Lower lobe of right lung (tissue), 2 donors: ENCODE measurements around the gene CORIN. TPM values are rescaled to one million over a fixed set of nuclear protein-coding genes. Genes with fewer than 3 reads are reported as not detected.

Experiments
- ATAC-seq, 2 donors: fragments of 200-7000 bp; cut with Tn5 transposase; one replicate each; pipeline ENCODE4 v1.9.1; 2020 to 2022; ENCODE audit warnings: mild to moderate bottlenecking in 2 of 2, moderate library complexity in 2 of 2
- DNase-seq: peaks from one replicate; pipeline ENCODE4 v3.0.0-alpha.2; 2020
- H3K27ac ChIP-seq: fragments of 200-600 bp; one replicate; pipeline ENCODE4 v1.8.0; 2022
- H3K27me3 ChIP-seq: fragments of 200-600 bp; one replicate; pipeline ENCODE4 v1.8.0; 2022; ENCODE audit warnings: low read depth
- H3K36me3 ChIP-seq: fragments of 200-600 bp; one replicate; pipeline ENCODE4 v1.8.0; 2022; ENCODE audit warnings: mild to moderate bottlenecking
- H3K4me1 ChIP-seq: fragments of 200-600 bp; one replicate; pipeline ENCODE4 v1.8.0; 2022
- H3K4me3 ChIP-seq: fragments of 200-600 bp; one replicate; pipeline ENCODE4 v1.8.0; 2022; ENCODE audit warnings: mild to moderate bottlenecking
- H3K9me3 ChIP-seq: fragments of 200-600 bp; one replicate; pipeline ENCODE4 v1.8.0; 2022
- intact Hi-C: fragments of 100-400 bp; cut with DNase I; formaldehyde crosslinking; loops from one replicate; pipeline ENCODE4 v1.11.0; 2022
- total RNA-seq: library from RNA; stranded (reverse); fragmentation: NEBNext Ultra II Directional; extraction: Animal tissue kit (Norgen Biotek cat#: 25700); gene quantifications from one replicate; pipeline ENCODE4 v1.2.1, GENCODE V29; 2021
- TF ChIP-seq, protein P1 (sequence below): fragments of 200-600 bp; IDR thresholded peaks from one replicate; pipeline ENCODE4 v1.8.0; 2022; ENCODE audit warnings: antibody characterized with exemption, mild to moderate bottlenecking
- donor health status: DM: no; HTN: yes; CAD: no; lungs with severe emphysema.

Gene CORIN
- total RNA-seq, 1 donor from 2014 or later = 3.9 TPM

DNA sequence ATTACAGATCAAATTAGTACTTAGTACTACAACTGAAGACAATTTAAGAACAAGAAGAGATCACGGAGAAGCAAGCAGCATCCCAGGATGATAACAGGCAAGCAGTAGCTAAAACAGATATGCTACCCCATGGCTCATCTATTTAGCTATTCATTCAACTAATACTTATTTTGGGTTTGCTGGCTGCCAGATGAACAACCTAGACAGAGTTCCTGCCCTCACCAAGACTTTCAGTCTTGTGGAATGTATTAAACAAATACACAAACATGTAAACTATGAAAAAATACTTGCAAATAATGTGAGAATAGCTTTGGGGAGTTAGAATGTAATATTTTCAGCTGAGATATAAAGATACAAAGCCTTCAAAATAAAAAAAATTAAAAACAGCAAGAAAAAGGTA lies 2.4 kb upstream of the CORIN start:
- DNase-seq (no peak), ATAC-seq (no peak)
- TF ChIP-seq, protein P1, sequence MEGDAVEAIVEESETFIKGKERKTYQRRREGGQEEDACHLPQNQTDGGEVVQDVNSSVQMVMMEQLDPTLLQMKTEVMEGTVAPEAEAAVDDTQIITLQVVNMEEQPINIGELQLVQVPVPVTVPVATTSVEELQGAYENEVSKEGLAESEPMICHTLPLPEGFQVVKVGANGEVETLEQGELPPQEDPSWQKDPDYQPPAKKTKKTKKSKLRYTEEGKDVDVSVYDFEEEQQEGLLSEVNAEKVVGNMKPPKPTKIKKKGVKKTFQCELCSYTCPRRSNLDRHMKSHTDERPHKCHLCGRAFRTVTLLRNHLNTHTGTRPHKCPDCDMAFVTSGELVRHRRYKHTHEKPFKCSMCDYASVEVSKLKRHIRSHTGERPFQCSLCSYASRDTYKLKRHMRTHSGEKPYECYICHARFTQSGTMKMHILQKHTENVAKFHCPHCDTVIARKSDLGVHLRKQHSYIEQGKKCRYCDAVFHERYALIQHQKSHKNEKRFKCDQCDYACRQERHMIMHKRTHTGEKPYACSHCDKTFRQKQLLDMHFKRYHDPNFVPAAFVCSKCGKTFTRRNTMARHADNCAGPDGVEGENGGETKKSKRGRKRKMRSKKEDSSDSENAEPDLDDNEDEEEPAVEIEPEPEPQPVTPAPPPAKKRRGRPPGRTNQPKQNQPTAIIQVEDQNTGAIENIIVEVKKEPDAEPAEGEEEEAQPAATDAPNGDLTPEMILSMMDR = no peak
- intact Hi-C loops = no loop called here
- Histone ChIP-seq H3K36me3 (peaks cover 10% of the 10 kb centered on the region), H3K27me3 (peaks cover 5% of the 10 kb centered on the region), H3K4me3 (no peak overlapping the region), H3K4me1 (peaks cover 30% of the 10 kb centered on the region), H3K27ac (no peak overlapping the region), H3K9me3 (no peaks in the 10 kb centered on the region)

DNA sequence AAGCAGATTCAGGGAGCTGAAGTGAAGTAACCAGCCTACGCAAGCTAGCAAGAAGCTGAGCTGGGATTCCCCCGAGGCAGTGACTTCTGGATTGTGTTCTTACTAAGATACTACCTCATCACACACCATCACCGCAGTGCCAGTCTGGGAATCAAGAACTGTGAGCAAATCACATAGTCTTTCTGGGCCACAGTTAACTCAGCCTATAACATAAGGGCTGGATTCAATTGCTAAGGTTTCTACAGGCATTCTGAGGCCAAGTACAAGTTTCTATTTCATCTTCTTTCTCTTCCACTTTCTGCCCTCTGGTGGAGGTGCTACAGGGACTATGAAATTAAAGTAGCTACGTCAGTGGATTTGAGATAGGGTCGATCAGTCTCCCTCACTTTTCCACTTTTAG lies 1.4 kb upstream of the CORIN start:
- peaks cover 30% of the 10 kb centered on the region for H3K4me1 ChIP-seq
- no peaks in the 10 kb centered on the region for H3K9me3 ChIP-seq
- DNase-seq = no peak
- no peak overlapping the region for H3K4me3 ChIP-seq
- no peak for ATAC-seq
- intact Hi-C loops = loop anchor here (10.0 kb wide), 1 partner anchor 154 kb away; no protein-coding TSS in a partner anchor
- TF ChIP-seq, protein P1 = peak; percentile 24
- peaks cover 5% of the 10 kb centered on the region for H3K27me3 ChIP-seq
- no peak overlapping the region for H3K27ac ChIP-seq
- H3K36me3 ChIP-seq = peaks cover 7% of the 10 kb centered on the region

DNA sequence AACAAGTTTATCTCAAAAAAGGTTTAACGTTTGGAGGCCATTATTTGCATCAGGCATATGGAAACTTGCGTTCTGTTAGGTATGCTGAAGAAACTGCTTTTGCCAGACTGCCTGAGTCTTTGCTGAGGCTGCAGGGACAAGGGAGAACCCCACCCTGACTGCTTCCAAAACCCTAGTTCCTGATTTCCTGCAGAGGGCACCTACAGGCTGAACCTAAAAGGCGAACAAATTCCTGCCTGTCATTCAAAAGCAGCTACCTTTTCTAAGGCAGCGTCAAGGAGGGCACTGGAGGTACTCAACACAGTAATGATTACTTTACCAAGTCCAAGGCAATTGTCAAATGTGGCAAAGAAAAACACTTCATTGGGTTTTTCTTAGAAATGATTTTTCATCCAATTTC lies 578 bp upstream of the CORIN start:
- H3K27ac ChIP-seq = no peak overlapping the region
- peaks cover 30% of the 10 kb centered on the region for H3K4me1 ChIP-seq
- H3K9me3 ChIP-seq = no peaks in the 10 kb centered on the region
- no peak overlapping the region for H3K4me3 ChIP-seq
- ATAC-seq (no peak), DNase-seq (no peak)
- TF ChIP-seq, protein P1 = no peak
- no peaks in the 10 kb centered on the region for H3K36me3 ChIP-seq
- intact Hi-C loops = loop anchor here (10.0 kb wide), 1 partner anchor 154 kb away; no protein-coding TSS in a partner anchor
- H3K27me3 ChIP-seq = peaks cover 5% of the 10 kb centered on the region

DNA sequence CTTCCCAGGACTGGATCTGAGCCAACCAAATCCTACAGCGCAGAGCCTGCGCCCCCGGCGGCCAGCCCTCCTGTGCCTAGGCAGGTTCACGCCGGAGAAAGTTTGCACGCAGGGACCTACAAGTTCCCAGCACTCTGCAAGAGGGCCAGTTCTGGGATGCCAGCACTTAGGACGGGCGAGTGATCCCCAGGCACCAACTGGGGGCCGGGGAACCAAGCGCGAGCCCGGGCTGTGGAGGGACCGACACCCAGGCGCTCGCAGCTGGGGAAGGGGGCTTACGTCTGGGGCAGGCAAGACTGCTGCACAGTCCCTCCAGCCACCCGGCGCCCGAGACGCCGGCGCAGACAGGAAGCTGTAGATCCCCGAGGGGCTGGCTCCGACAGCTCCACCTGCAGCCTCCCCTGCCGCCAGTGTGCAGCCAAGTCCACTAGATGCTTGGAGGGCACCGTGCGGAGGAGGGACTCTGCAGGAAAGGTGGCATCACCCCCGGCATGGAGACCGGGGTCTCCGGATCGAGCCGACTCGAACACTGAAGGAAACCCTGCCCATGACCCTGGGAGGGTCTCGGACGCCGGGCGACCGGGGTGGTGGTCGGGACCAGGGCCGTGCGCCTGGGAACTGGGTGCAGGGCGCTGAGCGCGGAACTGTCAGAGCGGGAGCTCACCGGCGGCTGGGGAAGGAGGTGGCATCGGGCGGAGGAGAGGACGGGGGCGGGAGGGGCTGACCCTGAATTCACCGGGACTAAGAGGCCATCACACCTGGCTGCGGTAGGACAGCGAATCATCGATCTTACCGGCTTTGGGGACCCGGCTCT lies 566 bp downstream of the CORIN start:
- intact Hi-C loops = loop anchor here (10.0 kb wide), 1 partner anchor 152 kb away; no protein-coding TSS in a partner anchor

DNA sequence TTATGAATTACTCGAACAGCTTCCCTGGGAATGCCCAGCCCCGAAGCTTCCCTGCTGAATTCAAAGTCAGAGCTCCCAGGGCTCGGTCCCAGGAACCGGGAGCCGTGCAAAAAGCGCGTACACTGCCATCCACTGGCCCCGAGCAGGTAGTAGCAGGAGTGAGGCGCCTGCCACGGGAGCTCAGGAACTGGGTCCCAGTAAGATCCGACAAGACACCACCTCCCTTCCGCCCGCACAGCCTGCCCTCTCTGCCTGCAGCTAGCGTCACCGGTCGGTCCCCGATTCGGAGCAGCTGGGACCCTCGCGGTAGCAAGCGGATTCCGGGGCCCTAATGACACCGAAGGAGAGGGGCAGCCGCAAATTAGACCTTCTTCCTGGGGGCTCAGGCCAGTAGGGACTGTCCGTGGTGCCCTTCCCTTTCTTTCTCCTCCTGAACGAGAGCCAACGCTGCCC lies 1.2 kb downstream of the CORIN start:
- no peaks in the 10 kb centered on the region for H3K36me3 ChIP-seq
- DNase-seq (peak; percentile 85), ATAC-seq (peak; percentile 95 to 97)
- peaks cover 30% of the 10 kb centered on the region for H3K4me1 ChIP-seq
- H3K4me3 ChIP-seq = peak overlapping the region; percentile 61
- intact Hi-C loops = loop anchor here (10.0 kb wide), 1 partner anchor 152 kb away; no protein-coding TSS in a partner anchor
- peaks cover 5% of the 10 kb centered on the region for H3K27me3 ChIP-seq
- TF ChIP-seq, protein P1 = peak; percentile 71
- H3K9me3 ChIP-seq = no peaks in the 10 kb centered on the region
- H3K27ac ChIP-seq = no peak overlapping the region

More for the DNA sequence above, 566 bp downstream of the CORIN start:
- peaks cover 5% of the 10 kb centered on the region for H3K27me3 ChIP-seq
- H3K9me3 ChIP-seq = no peaks in the 10 kb centered on the region
- TF ChIP-seq, protein P1 = no peak
- ATAC-seq (peak; percentile 77 to 81), DNase-seq (peak; percentile 72)
- H3K4me3 ChIP-seq = peak overlapping the region; percentile 61
- no peak overlapping the region for H3K27ac ChIP-seq
- peaks cover 30% of the 10 kb centered on the region for H3K4me1 ChIP-seq
- no peaks in the 10 kb centered on the region for H3K36me3 ChIP-seq
